Measurements from ENCODE around the gene GTSE1. TPM values are rescaled to one million over a fixed set of nuclear protein-coding genes. Genes with fewer than 3 reads are reported as not detected.

GTSE1 gene
- total RNA-seq, 1 experiment from 2014 or later, result 20.6 TPM

DNA sequence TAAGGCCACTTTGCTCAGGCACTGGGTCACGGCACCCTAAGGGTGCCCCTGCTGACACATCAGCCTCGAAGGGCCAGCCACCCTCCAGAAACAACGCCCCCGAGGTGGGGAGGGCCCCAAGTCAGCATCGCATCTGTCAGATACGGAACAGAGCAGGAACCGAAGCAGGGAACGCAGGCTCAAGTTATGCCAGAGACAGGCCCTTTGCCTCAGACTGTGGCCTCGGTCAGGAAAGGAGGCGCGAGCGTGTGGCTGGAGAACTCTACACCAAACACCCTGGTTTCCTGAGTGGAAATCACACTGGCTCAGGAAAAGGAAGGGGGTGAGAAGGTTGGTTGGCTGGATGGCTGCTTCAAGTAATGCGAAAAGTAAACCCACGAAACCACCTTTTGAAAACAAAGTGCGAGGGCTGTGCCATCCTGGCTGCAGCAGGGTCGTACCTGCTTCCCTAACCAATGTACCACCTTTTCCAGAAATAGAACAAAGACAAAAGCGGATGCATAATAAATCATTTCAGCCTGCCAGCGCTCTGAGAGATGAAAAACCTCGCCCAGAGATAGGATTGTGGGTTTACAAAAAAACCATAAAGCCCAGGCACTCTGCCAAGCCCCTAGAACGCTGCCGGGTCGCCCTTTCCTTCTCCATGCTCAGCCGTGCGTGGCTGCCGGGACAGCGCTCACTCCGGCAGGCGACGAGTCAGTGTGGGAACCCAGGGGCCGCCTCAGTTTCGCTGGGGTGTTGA is 77.4 kb downstream of the GTSE1 start:
- Histone ChIP-seq H4K20me1 (ENCODE audit: low read length) (no peaks in the 10 kb centered on the region), H3K9me3 (ENCODE audit: low read length) (no peaks in the 10 kb centered on the region), H3K4me2 (ENCODE audit: low read length) (no peak overlapping the region), H3K27ac (ENCODE audit: low read length) (no peak overlapping the region), H3K9ac (ENCODE audit: low read length) (no peak overlapping the region), H2AFZ (ENCODE audit: low read length) (no peak overlapping the region), H3K36me3 (ENCODE audit: low read depth, low read length) (peaks cover 5% of the 10 kb centered on the region), H3K4me3 (ENCODE audit: low read length) (no peak overlapping the region), H3F3A (ENCODE audit: low read length, unreplicated experiment) (no peaks in the 10 kb centered on the region), H3K4me1 (ENCODE audit: insufficient read depth, low read length) (peaks cover 11% of the 10 kb centered on the region), H3K79me2 (ENCODE audit: low read length) (no peaks in the 10 kb centered on the region), H3K27me3 (ENCODE audit: low read length) (no peaks in the 10 kb centered on the region), H3K9me2 (replicated peaks; ENCODE audit: low read length) (no peaks in the 10 kb centered on the region)
- intact Hi-C loops (cut with micrococcal nuclease), result no loop called here
- TF ChIP-seq EZH2 (IDR thresholded peaks at IDR 0.05; ENCODE audit: low read length, unreplicated experiment), result no peak
- no peak for TF ChIP-seq EZH2phosphoT487 (IDR thresholded peaks at IDR 0.05; ENCODE audit: borderline replicate concordance, low read length)
- TF ChIP-seq, protein P1, sequence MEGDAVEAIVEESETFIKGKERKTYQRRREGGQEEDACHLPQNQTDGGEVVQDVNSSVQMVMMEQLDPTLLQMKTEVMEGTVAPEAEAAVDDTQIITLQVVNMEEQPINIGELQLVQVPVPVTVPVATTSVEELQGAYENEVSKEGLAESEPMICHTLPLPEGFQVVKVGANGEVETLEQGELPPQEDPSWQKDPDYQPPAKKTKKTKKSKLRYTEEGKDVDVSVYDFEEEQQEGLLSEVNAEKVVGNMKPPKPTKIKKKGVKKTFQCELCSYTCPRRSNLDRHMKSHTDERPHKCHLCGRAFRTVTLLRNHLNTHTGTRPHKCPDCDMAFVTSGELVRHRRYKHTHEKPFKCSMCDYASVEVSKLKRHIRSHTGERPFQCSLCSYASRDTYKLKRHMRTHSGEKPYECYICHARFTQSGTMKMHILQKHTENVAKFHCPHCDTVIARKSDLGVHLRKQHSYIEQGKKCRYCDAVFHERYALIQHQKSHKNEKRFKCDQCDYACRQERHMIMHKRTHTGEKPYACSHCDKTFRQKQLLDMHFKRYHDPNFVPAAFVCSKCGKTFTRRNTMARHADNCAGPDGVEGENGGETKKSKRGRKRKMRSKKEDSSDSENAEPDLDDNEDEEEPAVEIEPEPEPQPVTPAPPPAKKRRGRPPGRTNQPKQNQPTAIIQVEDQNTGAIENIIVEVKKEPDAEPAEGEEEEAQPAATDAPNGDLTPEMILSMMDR (conservative IDR thresholded peaks at IDR 0.05; ENCODE audit: low read depth, low read length), result no peak
- POLR2A ChIA-PET (ENCODE audit: unreplicated experiment), result no interaction called here
- CTCF ChIA-PET, result no interaction called here
- DNase-seq (no peak), ATAC-seq (no peak)
- BruUV-seq (replicated peaks), result no TSS peak

DNA sequence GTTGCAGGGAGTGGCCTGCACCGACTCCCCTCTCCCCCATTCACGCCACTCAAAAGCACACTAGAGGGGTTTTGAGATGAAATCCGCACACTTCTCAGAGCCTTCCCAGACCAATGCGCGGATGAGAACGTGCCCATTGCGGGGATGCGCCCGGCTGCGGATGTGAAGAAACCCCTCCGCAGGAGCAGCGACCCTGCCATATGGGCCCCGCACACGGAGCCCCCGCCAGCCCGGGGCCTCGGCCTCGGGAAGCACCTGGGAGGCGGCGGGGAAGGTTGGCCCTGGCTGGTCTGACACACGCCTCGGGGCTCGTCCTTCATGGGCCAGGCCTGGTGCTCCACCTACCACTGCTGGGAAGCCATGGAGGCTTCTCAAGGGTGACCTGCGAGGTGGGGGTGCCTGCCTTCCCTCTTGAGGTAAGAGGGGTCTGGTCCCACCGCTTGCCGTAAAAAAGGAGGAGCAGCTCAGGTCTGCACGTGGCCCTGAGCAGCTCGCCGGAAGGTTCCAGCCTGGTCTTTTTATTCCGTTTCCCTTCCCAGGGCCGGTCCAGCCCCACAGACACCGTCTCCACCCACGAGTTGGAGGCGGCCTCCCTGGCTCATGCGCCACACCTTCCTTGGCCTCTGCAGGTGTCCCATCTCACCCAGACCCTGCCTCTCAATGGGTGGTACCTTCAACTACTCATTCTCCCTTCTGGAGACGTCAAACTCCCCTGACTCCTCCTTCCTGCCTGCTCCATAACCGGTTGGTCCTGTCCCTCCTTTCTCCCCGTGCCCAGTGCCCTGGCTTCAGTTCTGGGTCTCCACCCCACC is 78.2 kb downstream of the GTSE1 start:
- ATAC-seq, result no peak
- no peak for TF ChIP-seq EZH2 (IDR thresholded peaks at IDR 0.05; ENCODE audit: low read length, unreplicated experiment)
- TF ChIP-seq, protein P1 (conservative IDR thresholded peaks at IDR 0.05; ENCODE audit: low read depth, low read length), result no peak
- no peak for TF ChIP-seq EZH2phosphoT487 (IDR thresholded peaks at IDR 0.05; ENCODE audit: borderline replicate concordance, low read length)
- H3K36me3 ChIP-seq (ENCODE audit: low read depth, low read length), result peaks cover 5% of the 10 kb centered on the region
- DNase-seq, result no peak
- CTCF ChIA-PET, result no interaction called here
- H3K9me2 ChIP-seq (replicated peaks; ENCODE audit: low read length), result no peaks in the 10 kb centered on the region
- H3K9me3 ChIP-seq (ENCODE audit: low read length), result no peaks in the 10 kb centered on the region
- no peak overlapping the region for H3K4me3 ChIP-seq (ENCODE audit: low read length)
- no peak overlapping the region for H2AFZ ChIP-seq (ENCODE audit: low read length)
- no peaks in the 10 kb centered on the region for H3F3A ChIP-seq (ENCODE audit: low read length, unreplicated experiment)
- H3K79me2 ChIP-seq (ENCODE audit: low read length), result no peaks in the 10 kb centered on the region
- H3K4me1 ChIP-seq (ENCODE audit: insufficient read depth, low read length), result peaks cover 11% of the 10 kb centered on the region
- H3K27me3 ChIP-seq (ENCODE audit: low read length), result no peaks in the 10 kb centered on the region
- no peak overlapping the region for H3K9ac ChIP-seq (ENCODE audit: low read length)
- no TSS peak for BruUV-seq (replicated peaks)
- intact Hi-C loops (cut with micrococcal nuclease), result no loop called here
- POLR2A ChIA-PET (ENCODE audit: unreplicated experiment), result no interaction called here
- no peak overlapping the region for H3K27ac ChIP-seq (ENCODE audit: low read length)
- no peaks in the 10 kb centered on the region for H4K20me1 ChIP-seq (ENCODE audit: low read length)
- no peak overlapping the region for H3K4me2 ChIP-seq (ENCODE audit: low read length)

DNA sequence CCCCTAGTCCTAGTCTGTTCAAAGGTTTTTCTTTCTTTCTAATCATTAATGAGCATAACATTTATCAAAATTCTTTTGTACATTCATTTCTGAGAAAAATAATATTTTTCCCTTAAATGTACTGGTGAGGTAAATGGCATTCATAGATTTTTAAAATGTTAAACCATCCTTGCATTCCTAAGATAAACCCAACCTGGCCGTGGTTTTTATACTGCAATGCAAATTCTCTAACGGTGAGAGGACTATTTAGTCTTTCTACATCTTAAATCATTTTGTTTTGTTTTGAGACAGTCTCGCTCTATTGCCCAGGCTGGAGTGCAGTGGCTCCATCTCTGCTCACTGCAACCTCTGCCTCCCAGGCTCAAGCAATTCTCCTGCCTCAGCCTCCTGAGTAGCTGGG is 79.4 kb downstream of the GTSE1 start:
- Histone ChIP-seq H4K20me1 (ENCODE audit: low read length) (no peaks in the 10 kb centered on the region), H3K79me2 (ENCODE audit: low read length) (no peaks in the 10 kb centered on the region), H3K27me3 (ENCODE audit: low read length) (no peaks in the 10 kb centered on the region), H2AFZ (ENCODE audit: low read length) (no peak overlapping the region), H3F3A (ENCODE audit: low read length, unreplicated experiment) (no peaks in the 10 kb centered on the region), H3K9me2 (replicated peaks; ENCODE audit: low read length) (no peaks in the 10 kb centered on the region), H3K36me3 (ENCODE audit: low read depth, low read length) (peaks cover 5% of the 10 kb centered on the region), H3K4me2 (ENCODE audit: low read length) (no peak overlapping the region), H3K9ac (ENCODE audit: low read length) (no peak overlapping the region), H3K4me3 (ENCODE audit: low read length) (no peak overlapping the region), H3K4me1 (ENCODE audit: insufficient read depth, low read length) (peaks cover 11% of the 10 kb centered on the region), H3K27ac (ENCODE audit: low read length) (no peak overlapping the region), H3K9me3 (ENCODE audit: low read length) (no peaks in the 10 kb centered on the region)
- TF ChIP-seq EZH2 (IDR thresholded peaks at IDR 0.05; ENCODE audit: low read length, unreplicated experiment) (no peak), EZH2phosphoT487 (IDR thresholded peaks at IDR 0.05; ENCODE audit: borderline replicate concordance, low read length) (no peak)
- TF ChIP-seq, protein P1 (conservative IDR thresholded peaks at IDR 0.05; ENCODE audit: low read depth, low read length), result no peak
- ATAC-seq (no peak), DNase-seq (no peak)
- ChIA-PET POLR2A (ENCODE audit: unreplicated experiment) (no interaction called here), CTCF (no interaction called here)
- BruUV-seq (replicated peaks), result no TSS peak
- intact Hi-C loops (cut with micrococcal nuclease), result no loop called here
